HG02678 (cell line): ENCODE data around the gene DHPS.
"Not testable (repeated sequence)": the region's sequence is repeated elsewhere in the genome, so short reads cannot be mapped to it uniquely, and the experiment has no call there.

Experiments
- ATAC-seq: cut with Tn5 transposase; IDR thresholded peaks from one replicate; pipeline ENCODE4 v1.9.1; 2021; ENCODE audit warnings: mild to moderate bottlenecking, moderate library complexity; ENCODE audit not compliant: unreplicated experiment

DHPS gene

GRCh38 chr19:12705654-12706331 lies 24.1 kb upstream of the DHPS start:
- no peak for ATAC-seq

GRCh38 chr19:12705169-12705568 lies 23.5 kb upstream of the DHPS start:
- ATAC-seq: no peak

DNA sequence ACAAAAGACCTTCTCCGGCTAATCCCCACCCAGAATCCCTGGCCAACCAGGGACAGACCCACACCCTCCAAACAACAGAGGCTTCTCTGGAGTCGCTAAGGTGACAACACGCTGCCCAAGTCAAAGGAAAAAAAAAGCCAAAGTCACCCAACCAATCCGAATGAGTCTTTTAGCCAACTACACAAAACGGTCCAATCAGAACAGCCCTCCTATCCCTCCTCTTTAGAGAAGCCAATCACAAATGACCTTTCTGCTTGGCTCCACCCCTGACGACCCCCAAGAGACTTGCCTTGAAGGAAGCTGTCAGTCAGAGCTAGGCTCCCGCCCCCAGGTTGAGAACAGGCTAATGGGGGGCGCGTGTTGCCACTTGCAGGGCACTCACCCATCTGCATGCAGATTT lies 21.4 kb upstream of the DHPS start:
- ATAC-seq: no peak

DNA sequence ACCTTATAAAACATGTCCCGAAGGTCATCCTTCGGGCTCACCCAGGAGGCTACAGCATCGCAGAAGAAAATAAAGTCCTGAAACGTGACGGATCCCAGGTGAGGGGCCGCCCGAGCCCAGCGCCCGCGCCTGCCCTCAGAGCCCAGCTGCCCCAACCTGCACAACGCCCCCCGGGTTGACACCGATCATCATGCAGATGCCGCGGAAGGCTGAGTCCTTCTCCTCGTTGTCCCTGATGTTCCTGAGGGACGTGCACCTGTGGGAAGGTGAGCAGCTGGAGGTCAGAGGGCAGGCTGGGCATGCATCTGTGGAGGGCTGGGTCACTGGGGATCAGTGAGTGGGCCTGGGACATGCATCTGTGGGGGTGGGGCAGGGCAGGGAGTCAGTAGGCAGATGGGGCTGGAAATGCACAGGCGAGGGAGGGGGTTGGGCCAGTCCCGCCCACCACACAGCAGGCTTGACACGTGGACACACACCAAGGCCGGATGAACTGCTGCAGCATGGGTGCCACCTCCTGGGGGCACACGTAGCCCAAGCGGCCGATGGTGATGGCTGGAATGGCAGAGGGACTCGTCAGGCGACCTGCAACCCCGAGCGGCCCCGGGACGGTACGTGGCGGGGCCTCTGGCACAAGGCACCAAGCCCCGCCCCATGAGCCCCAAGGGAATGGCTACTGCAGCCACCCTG lies 20.1 kb upstream of the DHPS start:
- ATAC-seq: no peak

DNA sequence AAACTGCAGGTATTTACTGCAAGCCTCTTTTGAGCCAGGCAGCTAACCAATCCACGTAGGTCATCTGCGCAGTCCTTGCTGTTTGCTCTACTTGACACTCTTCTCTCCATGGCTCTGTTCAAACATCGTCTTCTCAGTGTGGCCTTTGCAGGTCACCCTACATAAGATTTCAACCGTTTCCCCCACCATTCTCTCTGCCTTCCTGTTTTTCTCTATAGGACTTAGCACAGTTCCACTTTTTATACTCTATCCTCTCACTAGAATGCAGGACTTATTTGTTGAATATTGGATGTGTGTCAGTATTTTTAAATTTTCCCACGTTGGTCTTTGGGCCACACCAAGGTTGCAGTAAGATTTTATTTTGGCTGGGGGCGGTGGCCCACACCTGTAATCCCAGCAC lies 16.5 kb upstream of the DHPS start:
- ATAC-seq: no peak

DNA sequence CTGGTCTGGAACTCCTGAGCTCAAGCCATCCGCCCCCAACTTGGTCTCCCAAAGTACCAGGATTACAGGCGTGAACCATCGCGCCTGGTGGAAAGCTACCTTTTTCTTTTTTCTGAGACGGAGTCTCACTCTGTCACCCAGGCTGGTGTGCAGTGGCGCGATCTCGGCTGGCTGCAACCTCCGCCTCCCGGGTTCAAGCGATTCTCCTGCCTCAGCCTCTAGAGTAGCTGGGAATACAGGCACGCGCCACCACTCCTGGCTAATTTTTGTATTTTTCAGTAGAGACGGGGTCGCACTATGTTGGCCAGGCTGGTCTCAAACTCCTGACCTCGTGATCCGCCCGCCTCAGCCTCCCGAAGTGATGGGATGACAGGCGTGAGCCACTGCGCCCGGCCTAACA lies 15.7 kb upstream of the DHPS start:
- not testable (repeated sequence) for ATAC-seq

- ATAC-seq: peak; percentile 80
These were observed 15.0 kb upstream of the DHPS start, which contains the start of gene FBXW9 for GRCh38 chr19:12696366-12697335. Gene FBXW9 (minus strand): TSS chr19:12696631. CDS start chr19:12696581, 50 bp downstream.

DNA sequence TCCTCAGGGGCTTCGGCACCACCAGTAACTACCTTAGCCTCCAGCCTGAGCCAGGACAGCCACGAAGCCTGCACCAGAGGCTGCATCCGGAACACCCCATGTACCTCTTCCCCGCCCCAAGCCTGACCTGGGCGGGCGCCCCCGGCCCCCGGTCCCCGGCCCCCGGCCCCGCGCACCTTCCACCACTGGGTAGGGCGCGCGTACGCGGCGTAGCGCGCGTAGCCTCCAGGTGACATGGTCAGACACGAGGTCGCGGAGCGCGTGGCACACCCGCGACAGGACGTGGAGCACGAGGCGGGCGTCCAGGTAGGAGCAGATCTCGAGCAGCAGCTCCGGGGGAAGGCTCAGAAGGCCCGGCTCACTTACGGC lies 14.3 kb upstream of the DHPS start:
- peak; percentile 24 for ATAC-seq

- ATAC-seq: no peak
These were observed 13.8 kb upstream of the DHPS start for GRCh38 chr19:12695514-12695913.

- ATAC-seq: no peak
These were observed 13.4 kb upstream of the DHPS start for GRCh38 chr19:12695096-12695495.

GRCh38 chr19:12694641-12695040 lies 13.0 kb upstream of the DHPS start:
- no peak for ATAC-seq

DNA sequence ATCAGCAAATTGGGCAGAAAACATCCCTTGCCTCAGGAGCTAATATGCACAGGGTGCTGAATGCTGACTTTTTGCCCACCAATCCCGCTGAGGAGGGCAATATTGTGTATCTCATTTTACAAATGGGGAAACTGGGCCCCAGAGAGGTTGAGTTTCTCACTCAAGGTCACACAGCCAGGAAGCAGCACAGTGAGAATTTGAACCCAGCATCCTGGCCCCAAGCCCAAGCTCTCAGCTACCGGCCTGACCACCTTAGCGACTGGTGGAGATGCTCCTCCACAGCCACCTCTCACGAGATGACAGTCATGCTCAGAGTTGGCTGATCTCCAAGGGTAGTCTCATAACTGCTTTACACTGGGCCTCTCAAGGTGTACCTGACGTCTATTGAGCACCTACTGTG lies 11.3 kb upstream of the DHPS start:
- no peak for ATAC-seq

- no peak for ATAC-seq
These were observed 8.0 kb upstream of the DHPS start for GRCh38 chr19:12689581-12690216.

GRCh38 chr19:12689012-12689411 lies 7.3 kb upstream of the DHPS start:
- no peak for ATAC-seq

DNA sequence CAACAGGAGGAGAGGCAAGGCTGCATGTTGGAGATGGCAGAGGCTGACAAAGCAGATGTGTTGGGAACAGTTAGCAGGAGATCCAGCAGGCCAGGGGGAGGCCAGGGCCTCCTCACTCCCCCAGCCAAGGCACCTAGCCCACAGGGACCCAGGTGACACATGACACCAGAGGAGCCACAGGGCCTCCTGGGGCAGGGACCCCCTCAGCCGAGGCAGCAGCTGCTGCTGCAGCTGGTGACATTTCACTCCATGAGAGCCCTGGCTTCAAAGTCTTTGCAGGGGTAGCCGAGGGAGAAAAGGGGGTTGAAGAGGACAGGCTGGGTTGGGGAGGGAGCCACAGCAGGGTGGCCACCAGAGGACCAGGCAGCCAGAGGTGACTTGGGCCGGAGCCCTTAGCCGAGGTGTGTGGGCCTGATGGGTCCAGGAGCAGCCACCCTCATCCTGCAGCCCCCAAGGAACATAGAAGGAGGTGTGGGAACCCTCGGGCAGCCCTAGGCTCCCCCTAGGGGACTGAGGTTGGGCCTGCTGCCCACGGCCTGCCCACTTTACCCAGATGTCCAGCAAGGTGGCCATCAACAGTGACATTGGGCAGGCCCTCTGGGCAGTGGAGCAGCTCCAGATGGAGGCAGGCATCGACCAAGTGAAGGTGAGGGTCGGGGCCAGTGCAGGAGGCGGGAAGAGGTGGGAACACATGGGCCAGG lies 6.0 kb upstream of the DHPS start, which contains the start of gene GNG14:
GNG14 (plus strand) TSS at position 503 of the 701 bp plus-strand sequence; CDS start at position 554, 51 bp downstream.
- no peak for ATAC-seq

DNA sequence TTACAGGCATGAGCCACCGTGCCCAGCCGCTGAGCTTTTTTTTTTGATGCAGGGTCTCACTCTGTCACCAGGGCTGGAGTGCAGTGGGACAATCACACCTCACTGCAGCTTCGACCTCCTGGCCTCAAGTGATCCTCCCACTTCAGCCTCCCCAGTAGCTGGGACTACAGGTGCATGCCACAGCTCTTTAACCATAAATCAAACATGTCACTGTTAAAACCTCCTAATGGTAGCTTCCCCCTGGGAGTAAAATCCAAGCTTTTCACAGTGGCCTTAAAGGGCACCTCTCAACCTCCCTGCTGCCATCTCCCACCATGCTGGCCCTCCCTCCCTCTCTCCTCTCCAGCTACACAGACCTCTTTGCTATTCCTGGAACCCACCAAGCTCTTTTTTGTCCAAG lies 4.2 kb upstream of the DHPS start:
- no peak for ATAC-seq

GRCh38 chr19:12680034-12680433 lies 1.6 kb downstream of the DHPS start:
- no peak for ATAC-seq

DNA sequence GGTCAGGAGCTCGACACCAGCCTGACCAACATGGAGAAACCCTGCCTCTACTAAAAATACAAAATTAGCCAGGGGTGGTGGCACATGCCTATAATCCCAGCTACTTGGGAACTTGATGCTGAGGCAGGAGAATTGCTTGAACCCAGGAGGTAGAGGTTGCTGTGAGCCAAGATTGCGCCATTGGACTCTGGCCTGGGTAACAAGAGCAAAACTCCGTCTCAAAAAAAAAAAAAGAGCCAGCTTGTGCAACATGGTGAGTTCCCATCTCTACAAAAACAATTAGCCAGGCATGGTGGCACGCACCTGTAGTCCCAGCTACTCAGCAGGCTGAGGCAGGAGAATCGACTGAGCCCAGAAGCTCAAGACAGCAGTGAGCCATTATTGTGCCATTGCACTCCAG lies 3.6 kb downstream of the DHPS start:
- not testable (repeated sequence) for ATAC-seq

DNA sequence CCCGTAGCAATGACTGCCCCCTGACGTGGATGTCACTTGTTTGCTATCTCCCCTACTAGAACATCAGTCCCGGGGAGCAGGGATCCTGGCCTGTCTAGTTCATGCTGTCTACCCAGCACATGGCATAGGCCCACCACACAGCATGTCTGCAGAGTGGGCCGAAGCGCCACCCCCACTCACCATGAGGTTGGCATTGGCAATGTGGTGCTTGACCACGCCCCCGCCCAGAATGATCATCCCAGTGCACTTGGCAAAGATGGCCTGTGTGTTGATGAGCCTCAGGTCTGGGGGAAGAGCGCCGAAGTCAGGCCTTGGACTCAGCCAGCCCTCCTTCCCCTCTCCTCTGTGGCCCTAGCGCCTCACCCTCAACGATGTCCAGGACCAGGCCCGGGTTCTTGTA lies 4.8 kb downstream of the DHPS start:
- no peak for ATAC-seq

GRCh38 chr19:12676384-12676792 lies 5.3 kb downstream of the DHPS start:
- no peak for ATAC-seq
